Ishikawa (cell line): Measurements from ENCODE around the gene SLU7.

Source experiments
- CEBPB ChIP-seq: IDR thresholded peaks from 2 replicates; pipeline ENCODE4 v1.6.1; 2012
- CREB1 ChIP-seq: IDR thresholded peaks from 2 replicates; pipeline ENCODE4 v1.6.1; 2012; ENCODE audit warnings: low read depth
- EGR1 ChIP-seq: IDR thresholded peaks from 2 replicates; pipeline ENCODE4 v1.6.1; 2012
- EP300 ChIP-seq: IDR thresholded peaks from 2 replicates; pipeline ENCODE4 v1.6.1; 2012; ENCODE audit warnings: borderline replicate concordance
- FOXM1 ChIP-seq: IDR thresholded peaks from 2 replicates; pipeline ENCODE4 v1.6.1; 2012; ENCODE audit warnings: low read depth, borderline replicate concordance
- NFIC ChIP-seq: IDR thresholded peaks from 2 replicates; pipeline ENCODE4 v1.6.1; 2012
- RAD21 ChIP-seq: IDR thresholded peaks from 2 replicates; pipeline ENCODE4 v1.6.1; 2012; ENCODE audit warnings: low read depth
- TAF1 ChIP-seq: IDR thresholded peaks from 2 replicates; pipeline ENCODE4 v1.6.1; 2012; ENCODE audit warnings: low read depth, mild to moderate bottlenecking
- TCF12 ChIP-seq: IDR thresholded peaks from 2 replicates; pipeline ENCODE4 v1.6.1; 2012; ENCODE audit warnings: low read depth
- TEAD4 ChIP-seq: IDR thresholded peaks from 2 replicates; pipeline ENCODE4 v1.6.1; 2012
- YY1 ChIP-seq: IDR thresholded peaks from 2 replicates; pipeline ENCODE4 v1.6.1; 2012; ENCODE audit warnings: low read depth
- ZBTB7A ChIP-seq: IDR thresholded peaks from 2 replicates; pipeline ENCODE4 v1.6.1; 2012; ENCODE audit warnings: low read depth
- TF ChIP-seq, protein P1 (sequence below): IDR thresholded peaks from 2 replicates; pipeline ENCODE4 v1.6.1; 2012
- TF ChIP-seq, protein P2 (sequence below): IDR thresholded peaks from 2 replicates; pipeline ENCODE4 v1.6.1; 2012
- TF ChIP-seq, protein P3 (sequence below): IDR thresholded peaks from 2 replicates; pipeline ENCODE4 v1.6.1; 2012; ENCODE audit warnings: low read depth, mild to moderate bottlenecking

The SLU7 gene

DNA sequence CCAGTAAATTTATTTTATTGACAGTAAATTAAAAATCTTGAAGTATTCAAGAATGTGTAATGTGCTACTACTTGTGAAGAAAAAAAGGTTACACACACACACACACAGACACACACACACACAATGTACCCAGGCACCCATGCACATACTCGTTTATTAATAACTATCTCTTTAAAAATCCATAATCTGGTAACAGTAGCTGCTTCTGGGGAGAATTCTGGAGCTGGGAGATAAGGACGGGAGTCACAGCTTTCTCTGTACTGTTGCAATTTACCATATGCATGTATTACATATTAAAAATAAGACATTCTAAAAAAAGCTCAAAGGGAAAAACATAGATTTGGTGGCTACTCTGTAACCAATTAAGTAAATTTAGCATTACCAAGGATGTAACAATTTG is 40.6 kb downstream of the SLU7 start:
- TF ChIP-seq ZBTB7A (no peak), YY1 (no peak), CEBPB (no peak), FOXM1 (no peak), TEAD4 (no peak), CREB1 (no peak), RAD21 (no peak), TCF12 (no peak), NFIC (no peak)
- TF ChIP-seq, protein P1, sequence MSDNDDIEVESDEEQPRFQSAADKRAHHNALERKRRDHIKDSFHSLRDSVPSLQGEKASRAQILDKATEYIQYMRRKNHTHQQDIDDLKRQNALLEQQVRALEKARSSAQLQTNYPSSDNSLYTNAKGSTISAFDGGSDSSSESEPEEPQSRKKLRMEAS, result no peak
- TF ChIP-seq, protein P2, sequence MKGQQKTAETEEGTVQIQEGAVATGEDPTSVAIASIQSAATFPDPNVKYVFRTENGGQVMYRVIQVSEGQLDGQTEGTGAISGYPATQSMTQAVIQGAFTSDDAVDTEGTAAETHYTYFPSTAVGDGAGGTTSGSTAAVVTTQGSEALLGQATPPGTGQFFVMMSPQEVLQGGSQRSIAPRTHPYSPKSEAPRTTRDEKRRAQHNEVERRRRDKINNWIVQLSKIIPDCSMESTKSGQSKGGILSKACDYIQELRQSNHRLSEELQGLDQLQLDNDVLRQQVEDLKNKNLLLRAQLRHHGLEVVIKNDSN, result no peak

DNA sequence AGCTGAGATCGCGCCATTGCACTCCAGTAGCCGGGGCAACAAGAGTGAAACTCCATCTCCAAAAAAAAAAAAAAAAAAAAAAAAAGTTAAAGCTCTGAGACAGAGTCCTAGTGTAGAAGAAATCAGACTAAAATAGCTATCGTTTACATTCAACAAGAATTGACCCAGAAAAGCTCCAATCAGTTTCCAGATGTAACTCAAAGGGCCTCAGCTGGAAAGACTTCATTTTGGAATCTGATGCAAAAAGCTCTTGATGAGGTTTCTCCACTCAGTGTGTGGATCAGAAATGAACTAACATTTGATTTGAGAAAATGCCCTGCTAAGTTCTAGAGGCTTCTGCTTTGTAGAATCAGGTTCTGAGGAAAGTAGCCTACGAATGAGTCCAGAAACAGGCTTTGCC is 41.2 kb downstream of the SLU7 start:
- TF ChIP-seq, protein P3, sequence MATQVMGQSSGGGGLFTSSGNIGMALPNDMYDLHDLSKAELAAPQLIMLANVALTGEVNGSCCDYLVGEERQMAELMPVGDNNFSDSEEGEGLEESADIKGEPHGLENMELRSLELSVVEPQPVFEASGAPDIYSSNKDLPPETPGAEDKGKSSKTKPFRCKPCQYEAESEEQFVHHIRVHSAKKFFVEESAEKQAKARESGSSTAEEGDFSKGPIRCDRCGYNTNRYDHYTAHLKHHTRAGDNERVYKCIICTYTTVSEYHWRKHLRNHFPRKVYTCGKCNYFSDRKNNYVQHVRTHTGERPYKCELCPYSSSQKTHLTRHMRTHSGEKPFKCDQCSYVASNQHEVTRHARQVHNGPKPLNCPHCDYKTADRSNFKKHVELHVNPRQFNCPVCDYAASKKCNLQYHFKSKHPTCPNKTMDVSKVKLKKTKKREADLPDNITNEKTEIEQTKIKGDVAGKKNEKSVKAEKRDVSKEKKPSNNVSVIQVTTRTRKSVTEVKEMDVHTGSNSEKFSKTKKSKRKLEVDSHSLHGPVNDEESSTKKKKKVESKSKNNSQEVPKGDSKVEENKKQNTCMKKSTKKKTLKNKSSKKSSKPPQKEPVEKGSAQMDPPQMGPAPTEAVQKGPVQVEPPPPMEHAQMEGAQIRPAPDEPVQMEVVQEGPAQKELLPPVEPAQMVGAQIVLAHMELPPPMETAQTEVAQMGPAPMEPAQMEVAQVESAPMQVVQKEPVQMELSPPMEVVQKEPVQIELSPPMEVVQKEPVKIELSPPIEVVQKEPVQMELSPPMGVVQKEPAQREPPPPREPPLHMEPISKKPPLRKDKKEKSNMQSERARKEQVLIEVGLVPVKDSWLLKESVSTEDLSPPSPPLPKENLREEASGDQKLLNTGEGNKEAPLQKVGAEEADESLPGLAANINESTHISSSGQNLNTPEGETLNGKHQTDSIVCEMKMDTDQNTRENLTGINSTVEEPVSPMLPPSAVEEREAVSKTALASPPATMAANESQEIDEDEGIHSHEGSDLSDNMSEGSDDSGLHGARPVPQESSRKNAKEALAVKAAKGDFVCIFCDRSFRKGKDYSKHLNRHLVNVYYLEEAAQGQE, result no peak
- no peak for TF ChIP-seq CEBPB
- TF ChIP-seq TAF1, result no peak
- no peak for TF ChIP-seq TCF12
- no peak for TF ChIP-seq EP300
- TF ChIP-seq, protein P1, result no peak
- TF ChIP-seq, protein P2, result no peak
- no peak for TF ChIP-seq CREB1
- no peak for TF ChIP-seq RAD21

DNA sequence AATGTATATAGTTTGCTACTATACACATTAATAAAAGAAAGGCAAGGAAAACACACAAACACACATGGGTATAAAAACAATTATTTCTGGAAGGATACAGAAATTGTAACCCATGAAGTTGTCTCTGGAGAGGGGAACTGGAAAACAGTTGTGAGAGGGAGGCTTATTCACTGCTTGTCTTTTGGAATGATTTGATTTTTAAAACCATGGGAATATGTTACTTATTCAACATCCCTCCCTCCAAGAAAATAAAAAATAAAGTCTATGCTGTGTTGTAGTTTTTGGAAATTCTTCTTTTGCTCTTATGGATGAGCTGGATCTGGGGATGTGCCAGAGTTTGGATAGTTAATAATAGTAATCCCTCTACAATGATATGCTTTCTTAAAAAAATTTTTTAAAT is 42.5 kb downstream of the SLU7 start:
- TF ChIP-seq EP300 (no peak), ZBTB7A (no peak), RAD21 (no peak), EGR1 (no peak), NFIC (no peak), TAF1 (no peak), CEBPB (no peak), FOXM1 (no peak), TEAD4 (no peak), CREB1 (no peak), YY1 (no peak), TCF12 (no peak)
- TF ChIP-seq, protein P3, result no peak
- TF ChIP-seq, protein P2, result no peak
- TF ChIP-seq, protein P1, result no peak

DNA sequence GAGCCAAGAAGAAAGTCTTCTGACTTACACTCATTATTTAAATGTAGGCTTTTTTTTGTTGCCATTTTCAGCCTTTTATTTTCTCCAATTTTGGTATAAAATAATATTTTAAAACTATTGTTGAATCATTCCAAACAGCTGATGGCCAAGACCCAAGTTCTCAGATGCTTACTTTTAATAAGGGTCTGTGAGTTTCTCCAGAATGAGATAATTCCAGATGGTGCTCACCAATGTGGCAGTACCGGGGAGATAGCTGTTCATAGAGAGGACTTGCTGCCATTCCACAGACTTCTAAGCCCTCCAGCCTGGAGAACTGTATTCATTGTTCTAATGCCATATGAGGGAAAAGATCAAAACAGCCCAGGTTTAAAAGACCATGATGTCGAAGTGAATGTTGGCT is 43.2 kb downstream of the SLU7 start:
- TF ChIP-seq CEBPB, result no peak
- no peak for TF ChIP-seq YY1
- TF ChIP-seq FOXM1, result no peak
- no peak for TF ChIP-seq RAD21
- no peak for TF ChIP-seq TAF1
- TF ChIP-seq ZBTB7A, result no peak
- TF ChIP-seq TEAD4, result no peak
- TF ChIP-seq, protein P3, result no peak
- TF ChIP-seq NFIC, result no peak
- TF ChIP-seq, protein P2, result no peak
- TF ChIP-seq, protein P1, result no peak
